IMR-90 (cell line): Measurements from ENCODE around the gene SLC24A3. TPM values are rescaled to one million over a fixed set of nuclear protein-coding genes. Genes with fewer than 3 reads are reported as not detected.

ENCODE experiments used
- ATAC-seq: fragments of 200-7000 bp; cut with Tn5 transposase; 2 replicates; pipeline ENCODE4 v1.9.1; 2020; ENCODE audit warnings: low read depth, mild to moderate bottlenecking, moderate library complexity
- BruUV-seq: library from RNA; stranded (reverse); fragments of 400-500 nt; replicated peaks from 2 replicates; lab custom pipeline; 2021; lab: Mats Ljungman, UMichigan
- CTCF ChIA-PET: fragments of 300-600 bp; formaldehyde crosslinking; extraction: SDS; loops from one replicate; lab custom pipeline; 2021; ENCODE audit warnings: antibody characterized with exemption; lab: Yijun Ruan, JAX
- POLR2A ChIA-PET: fragments of 300-600 bp; sonication (Branson Sonifier 250); formaldehyde crosslinking; loops from one replicate; lab custom pipeline; 2022; ENCODE audit warnings: antibody characterized with exemption; ENCODE audit not compliant: unreplicated experiment; lab: Charles Lee
- DNase-seq: peaks from one replicate; pipeline ENCODE4 v3.0.0; 2013
- H2AFZ ChIP-seq: replicated peaks from 2 replicates; pipeline ENCODE3; 2013; ENCODE audit warnings: low read length, mild to moderate bottlenecking; ENCODE audit not compliant: poor library complexity
- H2AK5ac ChIP-seq: 2 replicates; pipeline ENCODE4 v1.6.1; 2013; ENCODE audit warnings: low read depth, low read length, inconsistent platforms
- H2AK9ac ChIP-seq: replicated peaks from 2 replicates; pipeline ENCODE3; 2013; ENCODE audit warnings: mild to moderate bottlenecking, low read depth, low read length, moderate library complexity; ENCODE audit not compliant: poor library complexity
- H2BK120ac ChIP-seq: 2 replicates; pipeline ENCODE4 v1.6.1; 2013; ENCODE audit warnings: low read depth, low read length, inconsistent platforms
- H2BK15ac ChIP-seq: 3 replicates; pipeline ENCODE4 v1.6.1; 2013; ENCODE audit warnings: low read depth, low read length, inconsistent platforms
- H2BK20ac ChIP-seq: 2 replicates; pipeline ENCODE4 v1.6.1; 2013; ENCODE audit warnings: low read depth, mild to moderate bottlenecking, inconsistent platforms, low read length, moderate library complexity
- H2BK5ac ChIP-seq: 2 replicates; pipeline ENCODE4 v1.6.1; 2013; ENCODE audit warnings: mild to moderate bottlenecking, low read depth, low read length, inconsistent platforms; ENCODE audit not compliant: poor library complexity, severe bottlenecking
- H3K14ac ChIP-seq: replicated peaks from 2 replicates; pipeline ENCODE4 v1.6.1; 2013; ENCODE audit warnings: low read depth, low read length, inconsistent platforms
- H3K18ac ChIP-seq: 2 replicates; pipeline ENCODE4 v1.6.1; 2013; ENCODE audit warnings: low read depth, low read length, control low read depth
- H3K23ac ChIP-seq: 2 replicates; pipeline ENCODE4 v1.6.1; 2013; ENCODE audit warnings: low read depth, low read length, inconsistent platforms
- H3K27ac ChIP-seq: 2 replicates; pipeline ENCODE4 v1.5.1; 2013; ENCODE audit warnings: mild to moderate bottlenecking, control low read depth, low read length; ENCODE audit not compliant: insufficient read depth
- H3K27me3 ChIP-seq: 2 replicates; pipeline ENCODE4 v1.6.1; 2013; ENCODE audit warnings: low read length; ENCODE audit not compliant: control insufficient read depth, insufficient read depth
- H3K36me3 ChIP-seq: 2 replicates; pipeline ENCODE4 v1.6.1; 2013; ENCODE audit warnings: low read length, mixed read lengths; ENCODE audit not compliant: control insufficient read depth, insufficient read depth
- H3K4ac ChIP-seq: 2 replicates; pipeline ENCODE4 v1.6.1; 2013; ENCODE audit warnings: low read depth, low read length, inconsistent platforms
- H3K4me1 ChIP-seq: 2 replicates; pipeline ENCODE4 v1.6.1; 2013; ENCODE audit warnings: low read length, mixed read lengths; ENCODE audit not compliant: control insufficient read depth, insufficient read depth
- H3K4me2 ChIP-seq: 2 replicates; pipeline ENCODE4 v1.6.1; 2013; ENCODE audit warnings: low read depth, mild to moderate bottlenecking, control low read depth, low read length, moderate library complexity
- H3K4me3 ChIP-seq: 2 replicates; pipeline ENCODE4 v1.5.1; 2013; ENCODE audit warnings: low read depth, mild to moderate bottlenecking, control low read depth, low read length, moderate library complexity; ENCODE audit not compliant: insufficient read depth
- H3K56ac ChIP-seq: 2 replicates; pipeline ENCODE4 v1.6.1; 2013; ENCODE audit warnings: low read length, inconsistent platforms; ENCODE audit not compliant: insufficient read depth; ENCODE audit errors: extremely low read depth
- H3K79me1 ChIP-seq, 2 experiments: 2 replicates each; pipeline ENCODE4 v1.6.1; 2013; ENCODE audit warnings: low read length in 2 of 2, inconsistent platforms in 1 of 2, low read depth in 1 of 2
- H3K9ac ChIP-seq: 2 replicates; pipeline ENCODE4 v1.6.1; 2013; ENCODE audit warnings: low read depth, low read length, control low read depth
- H3K9me1 ChIP-seq: 2 replicates; pipeline ENCODE4 v1.6.1; 2013; ENCODE audit warnings: low read length, inconsistent platforms; ENCODE audit not compliant: insufficient read depth
- H3K9me3 ChIP-seq: 2 replicates; pipeline ENCODE4 v1.6.1; 2013; ENCODE audit warnings: low read length; ENCODE audit not compliant: control insufficient read depth, insufficient read depth
- H4K20me1 ChIP-seq: 2 replicates; pipeline ENCODE4 v1.6.1; 2013; ENCODE audit warnings: low read length, inconsistent platforms; ENCODE audit not compliant: insufficient read depth
- H4K5ac ChIP-seq: 2 replicates; pipeline ENCODE4 v1.6.1; 2013; ENCODE audit warnings: mild to moderate bottlenecking, low read depth, low read length, control low read depth
- H4K8ac ChIP-seq, 2 experiments: 2 replicates each; pipeline ENCODE4 v1.6.1; 2013; ENCODE audit warnings: low read depth in 2 of 2, low read length in 2 of 2, control low read depth in 1 of 2, inconsistent platforms in 1 of 2
- H4K91ac ChIP-seq: 2 replicates; pipeline ENCODE4 v1.6.1; 2013; ENCODE audit warnings: low read depth, low read length, inconsistent platforms; ENCODE audit not compliant: insufficient read depth
- BHLHE40 ChIP-seq: fragments of 150-350 bp; IDR thresholded peaks from 2 replicates; pipeline ENCODE4 v1.6.1; 2016; ENCODE audit warnings: mild to moderate bottlenecking, low read depth, low read length
- CEBPB ChIP-seq: IDR thresholded peaks from 2 replicates; pipeline ENCODE4 v1.6.1; 2012; ENCODE audit warnings: low read depth, low read length, improper control_type of control experiment
- CHD1 ChIP-seq: IDR thresholded peaks from 2 replicates; pipeline ENCODE4 v1.6.1; 2012; ENCODE audit warnings: low read depth, low read length, improper control_type of control experiment
- FOS ChIP-seq: fragments of 150-350 bp; IDR thresholded peaks from 2 replicates; pipeline ENCODE4 v1.6.1; 2016; ENCODE audit warnings: low read depth, low read length
- MAFK ChIP-seq: IDR thresholded peaks from 2 replicates; pipeline ENCODE4 v1.6.1; 2012; ENCODE audit warnings: low read depth, low read length, improper control_type of control experiment
- MAZ ChIP-seq: IDR thresholded peaks from 2 replicates; pipeline ENCODE4 v1.6.1; 2012; ENCODE audit warnings: low read depth, mild to moderate bottlenecking, low read length, improper control_type of control experiment, moderate library complexity, borderline replicate concordance
- MXI1 ChIP-seq: IDR thresholded peaks from 2 replicates; pipeline ENCODE4 v1.6.1; 2012; ENCODE audit warnings: low read depth, mild to moderate bottlenecking, low read length, moderate library complexity, borderline replicate concordance
- NFE2L2 ChIP-seq: fragments of 150-350 bp; IDR thresholded peaks from 2 replicates; pipeline ENCODE4 v1.6.1; 2016; ENCODE audit warnings: low read depth, mild to moderate bottlenecking, low read length
- POLR2A ChIP-seq: IDR thresholded peaks from 2 replicates; pipeline ENCODE4 v1.6.1; 2012; ENCODE audit warnings: mild to moderate bottlenecking, low read depth, low read length
- RAD21 ChIP-seq: IDR thresholded peaks from 2 replicates; pipeline ENCODE4 v1.6.1; 2012; ENCODE audit warnings: low read length, improper control_type of control experiment
- RCOR1 ChIP-seq: IDR thresholded peaks from 2 replicates; pipeline ENCODE4 v1.6.1; 2012; ENCODE audit warnings: mild to moderate bottlenecking, low read length, improper control_type of control experiment; ENCODE audit not compliant: insufficient replicate concordance
- RFX5 ChIP-seq: IDR thresholded peaks from 2 replicates; pipeline ENCODE4 v1.8.0; 2012; ENCODE audit warnings: low read depth, mild to moderate bottlenecking, low read length, moderate library complexity
- SMC3 ChIP-seq: fragments of 150-350 bp; IDR thresholded peaks from 2 replicates; pipeline ENCODE4 v1.6.1; 2016; ENCODE audit warnings: low read depth, mild to moderate bottlenecking, antibody characterized with exemption, low read length, moderate library complexity
- WGBS, 2 experiments: methylation state at CpG; one replicate each; pipeline versions ENCODE4 v1.1.5 to v1.1.7; 2013; ENCODE audit warnings: missing lambda C conversion rate in 2 of 2; ENCODE audit not compliant: insufficient read length in 1 of 2; ENCODE audit errors: extremely low coverage in 2 of 2; 5-methylcytosine and 5-hydroxymethylcytosine counted together
- dilution Hi-C: fragments of 300-500 bp; cut with HindIII; formaldehyde crosslinking; loops from one replicate; pipeline ENCODE4 v1.14.3; 2018; ENCODE audit warnings: low sequenced_read_pairs; ENCODE audit not compliant: unreplicated experiment
- in situ Hi-C: fragments of 300-500 bp; cut with MboI; formaldehyde crosslinking; loops from 3 replicates; pipeline ENCODE4 v1.14.3; 2019; ENCODE audit warnings: low sequenced_read_pairs, inconsistent platforms, mixed read lengths
- intact Hi-C: fragments of 100-400 bp; cut with micrococcal nuclease; formaldehyde crosslinking; loops from 2 replicates; pipeline ENCODE4 v1.10.0; 2022
- polyA plus RNA-seq, 3 experiments: library from polyadenylated mRNA; depleted of rRNA; stranded (reverse); fragments of >200 nt; gene quantifications; 2 replicates each; pipeline ENCODE4 v1.2.3, GENCODE V29; 2012; ENCODE audit warnings: low replicate concordance in 1 of 3
- total RNA-seq: library from RNA; depleted of rRNA; stranded (reverse); fragments of >200 nt; gene quantifications from 2 replicates; pipeline ENCODE4 v1.2.3, GENCODE V29; 2012
- TF ChIP-seq, protein P1 (sequence below): conservative IDR thresholded peaks from 2 replicates; pipeline ENCODE4 v1.5.1; 2012; ENCODE audit warnings: mild to moderate bottlenecking, low read depth, low read length, improper control_type of control experiment
- TF ChIP-seq, protein P2 (sequence below): fragments of 150-350 bp; IDR thresholded peaks from 2 replicates; pipeline ENCODE4 v1.6.1; 2016; ENCODE audit warnings: low read depth, mild to moderate bottlenecking, low read length, moderate library complexity, borderline replicate concordance
- TF ChIP-seq, protein P3 (sequence below): fragments of 150-350 bp; IDR thresholded peaks from 2 replicates; pipeline ENCODE4 v1.6.1; 2017; ENCODE audit warnings: mild to moderate bottlenecking, antibody characterized with exemption, low read length, low read depth

Gene SLC24A3
- total and polyA plus RNA-seq, 2 of the 4 experiments (the other 2 are of a cell fraction): not detected

DNA sequence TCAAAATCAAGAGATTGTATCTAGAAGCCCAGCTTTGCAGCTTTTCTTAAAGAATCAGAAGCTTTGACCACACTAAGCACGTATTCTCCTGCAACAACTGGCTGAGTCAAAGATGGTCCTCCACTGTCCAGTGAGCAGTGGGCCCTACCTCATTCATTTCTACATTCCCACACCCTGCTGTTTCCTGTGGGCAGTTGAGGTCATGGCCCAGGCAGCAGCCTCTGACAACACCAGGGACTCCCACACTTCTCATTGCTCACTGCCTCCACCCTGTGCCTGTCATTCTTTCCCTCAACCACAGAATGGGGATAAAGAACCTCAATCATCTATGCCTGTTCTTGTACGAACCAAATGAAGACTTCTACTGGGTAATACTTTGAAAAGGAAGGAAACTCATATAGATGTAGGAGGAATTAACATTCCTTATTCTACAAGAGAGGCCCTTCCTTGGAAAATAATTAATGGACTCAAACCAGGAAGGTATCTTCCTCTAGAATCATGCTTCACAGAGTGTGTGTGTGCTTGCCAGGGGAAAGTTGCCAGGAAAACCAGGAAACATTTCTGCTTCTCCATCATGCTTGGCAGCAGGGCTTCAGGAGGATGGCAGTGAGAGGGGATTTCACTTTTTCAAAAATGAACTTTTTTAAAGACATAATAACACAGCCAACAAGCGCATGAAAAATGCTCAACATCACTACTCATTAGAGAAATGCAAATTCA lies 353.9 kb downstream of the SLC24A3 start:
- no peak overlapping the region for H3K14ac ChIP-seq
- 44% methylated on average over 1 of the region's 3 CpGs; no CpG with 5 or more reads in 1 of the 2 experiments for WGBS, 2 experiments
- no peak overlapping the region for H3K18ac ChIP-seq
- dilution Hi-C loops: no loop called here
- no peak overlapping the region for H2AK5ac ChIP-seq
- no peak overlapping the region for H4K5ac ChIP-seq
- H2BK15ac ChIP-seq: no peak overlapping the region
- no peak for TF ChIP-seq FOS
- TF ChIP-seq RCOR1: no peak
- TF ChIP-seq CHD1: no peak
- TF ChIP-seq RFX5: no peak
- no peak for TF ChIP-seq POLR2A
- TF ChIP-seq MAZ: no peak
- no peak for TF ChIP-seq CEBPB
- TF ChIP-seq, protein P1, sequence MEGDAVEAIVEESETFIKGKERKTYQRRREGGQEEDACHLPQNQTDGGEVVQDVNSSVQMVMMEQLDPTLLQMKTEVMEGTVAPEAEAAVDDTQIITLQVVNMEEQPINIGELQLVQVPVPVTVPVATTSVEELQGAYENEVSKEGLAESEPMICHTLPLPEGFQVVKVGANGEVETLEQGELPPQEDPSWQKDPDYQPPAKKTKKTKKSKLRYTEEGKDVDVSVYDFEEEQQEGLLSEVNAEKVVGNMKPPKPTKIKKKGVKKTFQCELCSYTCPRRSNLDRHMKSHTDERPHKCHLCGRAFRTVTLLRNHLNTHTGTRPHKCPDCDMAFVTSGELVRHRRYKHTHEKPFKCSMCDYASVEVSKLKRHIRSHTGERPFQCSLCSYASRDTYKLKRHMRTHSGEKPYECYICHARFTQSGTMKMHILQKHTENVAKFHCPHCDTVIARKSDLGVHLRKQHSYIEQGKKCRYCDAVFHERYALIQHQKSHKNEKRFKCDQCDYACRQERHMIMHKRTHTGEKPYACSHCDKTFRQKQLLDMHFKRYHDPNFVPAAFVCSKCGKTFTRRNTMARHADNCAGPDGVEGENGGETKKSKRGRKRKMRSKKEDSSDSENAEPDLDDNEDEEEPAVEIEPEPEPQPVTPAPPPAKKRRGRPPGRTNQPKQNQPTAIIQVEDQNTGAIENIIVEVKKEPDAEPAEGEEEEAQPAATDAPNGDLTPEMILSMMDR: no peak
- TF ChIP-seq, protein P2, sequence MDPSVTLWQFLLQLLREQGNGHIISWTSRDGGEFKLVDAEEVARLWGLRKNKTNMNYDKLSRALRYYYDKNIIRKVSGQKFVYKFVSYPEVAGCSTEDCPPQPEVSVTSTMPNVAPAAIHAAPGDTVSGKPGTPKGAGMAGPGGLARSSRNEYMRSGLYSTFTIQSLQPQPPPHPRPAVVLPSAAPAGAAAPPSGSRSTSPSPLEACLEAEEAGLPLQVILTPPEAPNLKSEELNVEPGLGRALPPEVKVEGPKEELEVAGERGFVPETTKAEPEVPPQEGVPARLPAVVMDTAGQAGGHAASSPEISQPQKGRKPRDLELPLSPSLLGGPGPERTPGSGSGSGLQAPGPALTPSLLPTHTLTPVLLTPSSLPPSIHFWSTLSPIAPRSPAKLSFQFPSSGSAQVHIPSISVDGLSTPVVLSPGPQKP: no peak
- no peak for TF ChIP-seq MXI1
- TF ChIP-seq SMC3: no peak
- TF ChIP-seq, protein P3, sequence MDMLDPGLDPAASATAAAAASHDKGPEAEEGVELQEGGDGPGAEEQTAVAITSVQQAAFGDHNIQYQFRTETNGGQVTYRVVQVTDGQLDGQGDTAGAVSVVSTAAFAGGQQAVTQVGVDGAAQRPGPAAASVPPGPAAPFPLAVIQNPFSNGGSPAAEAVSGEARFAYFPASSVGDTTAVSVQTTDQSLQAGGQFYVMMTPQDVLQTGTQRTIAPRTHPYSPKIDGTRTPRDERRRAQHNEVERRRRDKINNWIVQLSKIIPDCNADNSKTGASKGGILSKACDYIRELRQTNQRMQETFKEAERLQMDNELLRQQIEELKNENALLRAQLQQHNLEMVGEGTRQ: no peak
- TF ChIP-seq RAD21: no peak
- TF ChIP-seq NFE2L2: no peak
- TF ChIP-seq BHLHE40: no peak
- no peak for TF ChIP-seq MAFK
- BruUV-seq: no TSS peak
- H3K36me3 ChIP-seq: no peaks in the 10 kb centered on the region
- no peak overlapping the region for H3K4ac ChIP-seq
- no peak overlapping the region for H3K9ac ChIP-seq
- ATAC-seq (no peak), DNase-seq (no peak)
- no peak overlapping the region for H2AK9ac ChIP-seq
- intact Hi-C loops: no loop called here
- H4K91ac ChIP-seq: no peak overlapping the region
- H3K23ac ChIP-seq: no peak overlapping the region
- no peak overlapping the region for H2BK20ac ChIP-seq
- no peaks in the 10 kb centered on the region for H3K9me1 ChIP-seq
- no peaks in the 10 kb centered on the region for H3K79me1 ChIP-seq
- no peak overlapping the region for H4K8ac ChIP-seq
- H3K4me3 ChIP-seq: no peak overlapping the region
- no peak overlapping the region for H3K27ac ChIP-seq
- no peak overlapping the region for H2BK120ac ChIP-seq
- in situ Hi-C loops: no loop called here
- H3K56ac ChIP-seq: no peak overlapping the region
- POLR2A ChIA-PET: no interaction called here
- H3K4me2 ChIP-seq: no peak overlapping the region
- no peak overlapping the region for H2AFZ ChIP-seq
- H3K27me3 ChIP-seq: no peaks in the 10 kb centered on the region
- CTCF ChIA-PET: no interaction called here
- H3K4me1 ChIP-seq: no peaks in the 10 kb centered on the region
- H3K9me3 ChIP-seq: no peaks in the 10 kb centered on the region
- no peak overlapping the region for H2BK5ac ChIP-seq
- no peaks in the 10 kb centered on the region for H4K20me1 ChIP-seq
